Calu3 (cell line): ENCODE data around the gene NLGN1. TPM values are rescaled to one million over a fixed set of nuclear protein-coding genes. Genes with fewer than 3 reads are reported as not detected.

Experiments used
- BruUV-seq: library from RNA; stranded (reverse); fragments of 400-500 nt; replicated peaks from 2 replicates; lab custom pipeline; 2021; lab: Mats Ljungman, UMichigan
- CTCF ChIA-PET: fragments of 300-600 bp; sonication (Branson Sonifier 250); formaldehyde crosslinking; loops from one replicate; lab custom pipeline; 2022; ENCODE audit warnings: antibody characterized with exemption; lab: Charles Lee
- DNase-seq: peaks from one replicate; pipeline ENCODE4 v3.0.0; 2022
- H3K27ac Mint-ChIP-seq: one replicate; pipeline ENCODE4 v1.8.0; 2022; ENCODE audit warnings: mixed read lengths; ENCODE audit not compliant: unreplicated experiment
- H3K27me3 Mint-ChIP-seq: one replicate; pipeline ENCODE4 v1.8.0; 2022; ENCODE audit warnings: mixed read lengths; ENCODE audit not compliant: unreplicated experiment
- H3K36me3 Mint-ChIP-seq: one replicate; pipeline ENCODE4 v1.8.0; 2022; ENCODE audit warnings: mild to moderate bottlenecking, moderate library complexity, mixed read lengths; ENCODE audit not compliant: insufficient read depth, unreplicated experiment
- H3K4me1 Mint-ChIP-seq: one replicate; pipeline ENCODE4 v1.8.0; 2022; ENCODE audit warnings: mild to moderate bottlenecking, low read depth, mixed read lengths; ENCODE audit not compliant: unreplicated experiment
- H3K4me3 Mint-ChIP-seq: one replicate; pipeline ENCODE4 v1.8.0; 2022; ENCODE audit warnings: mild to moderate bottlenecking, low read depth, moderate library complexity, mixed read lengths; ENCODE audit not compliant: unreplicated experiment
- H3K9me3 Mint-ChIP-seq: one replicate; pipeline ENCODE4 v1.8.0; 2022; ENCODE audit warnings: low read depth, mixed read lengths; ENCODE audit not compliant: unreplicated experiment
- intact Hi-C: fragments of 100-400 bp; cut with micrococcal nuclease; formaldehyde crosslinking; loops from one replicate; pipeline ENCODE4 v1.10.0; 2022; ENCODE audit not compliant: unreplicated experiment
- total RNA-seq: library from RNA; stranded (reverse); gene quantifications from 2 replicates; pipeline ENCODE4 v1.2.3, GENCODE V29; 2022
- TF ChIP-seq, protein P1 (sequence below): fragments of 200-600 bp; IDR thresholded peaks from one replicate; pipeline ENCODE4 v1.8.0; 2022; ENCODE audit warnings: antibody characterized with exemption; ENCODE audit not compliant: unreplicated experiment

Gene NLGN1
- total RNA-seq, 1 experiment from 2014 or later: 2.6 TPM

DNA sequence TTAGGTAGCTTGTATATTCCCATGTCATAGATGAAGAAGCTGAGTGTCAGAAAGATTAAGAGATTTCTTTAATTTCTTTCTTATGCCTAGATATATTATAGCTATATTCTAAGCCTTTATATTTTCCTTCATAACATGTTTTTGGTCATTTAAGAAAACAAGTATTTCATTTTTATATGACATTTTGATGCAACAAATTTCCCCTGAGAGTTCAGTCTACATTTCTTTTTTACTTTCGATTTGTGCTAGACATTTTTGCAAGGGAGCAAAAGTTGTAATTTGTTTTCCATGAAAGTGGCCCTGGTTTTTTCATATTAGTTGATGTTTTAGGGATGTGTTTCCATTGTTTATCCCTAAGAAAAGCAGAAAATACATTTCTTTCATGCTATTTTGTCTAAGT, 344.9 kb downstream of the NLGN1 start:
- DNase-seq: no peak

DNA sequence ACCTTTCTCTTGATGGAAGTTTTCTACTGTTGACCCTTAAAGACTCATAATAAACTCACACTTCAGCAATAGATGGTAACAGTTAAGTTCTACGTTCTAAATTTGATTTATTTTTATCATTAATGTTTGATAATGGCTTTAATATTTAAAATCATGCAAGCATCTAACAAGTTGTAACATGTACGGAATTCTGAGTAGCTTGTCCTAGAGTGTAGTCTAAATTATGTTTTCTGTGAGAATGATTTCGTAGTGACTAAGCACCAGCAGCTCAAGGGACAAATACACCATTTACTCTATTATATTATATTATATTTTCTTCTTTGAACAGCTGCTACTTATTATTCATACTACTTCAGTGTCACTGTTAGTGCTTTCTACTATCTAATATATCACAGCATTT, 345.6 kb downstream of the NLGN1 start:
- CTCF ChIA-PET: interaction anchor here (0.5 kb wide), 1 partner anchor 96 kb away, joined by 4 read pairs; no protein-coding TSS in a partner anchor
- Mint-ChIP-seq H3K27ac (no peak overlapping the region), H3K4me1 (peaks cover 21% of the 10 kb centered on the region), H3K36me3 (no peaks in the 10 kb centered on the region), H3K9me3 (no peaks in the 10 kb centered on the region), H3K27me3 (no peaks in the 10 kb centered on the region), H3K4me3 (no peak overlapping the region)
- no peak for DNase-seq
- BruUV-seq: no TSS peak
- TF ChIP-seq, protein P1, sequence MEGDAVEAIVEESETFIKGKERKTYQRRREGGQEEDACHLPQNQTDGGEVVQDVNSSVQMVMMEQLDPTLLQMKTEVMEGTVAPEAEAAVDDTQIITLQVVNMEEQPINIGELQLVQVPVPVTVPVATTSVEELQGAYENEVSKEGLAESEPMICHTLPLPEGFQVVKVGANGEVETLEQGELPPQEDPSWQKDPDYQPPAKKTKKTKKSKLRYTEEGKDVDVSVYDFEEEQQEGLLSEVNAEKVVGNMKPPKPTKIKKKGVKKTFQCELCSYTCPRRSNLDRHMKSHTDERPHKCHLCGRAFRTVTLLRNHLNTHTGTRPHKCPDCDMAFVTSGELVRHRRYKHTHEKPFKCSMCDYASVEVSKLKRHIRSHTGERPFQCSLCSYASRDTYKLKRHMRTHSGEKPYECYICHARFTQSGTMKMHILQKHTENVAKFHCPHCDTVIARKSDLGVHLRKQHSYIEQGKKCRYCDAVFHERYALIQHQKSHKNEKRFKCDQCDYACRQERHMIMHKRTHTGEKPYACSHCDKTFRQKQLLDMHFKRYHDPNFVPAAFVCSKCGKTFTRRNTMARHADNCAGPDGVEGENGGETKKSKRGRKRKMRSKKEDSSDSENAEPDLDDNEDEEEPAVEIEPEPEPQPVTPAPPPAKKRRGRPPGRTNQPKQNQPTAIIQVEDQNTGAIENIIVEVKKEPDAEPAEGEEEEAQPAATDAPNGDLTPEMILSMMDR: no peak
- intact Hi-C loops: no loop called here

More for the DNA sequence above, 344.9 kb downstream of the NLGN1 start:
- intact Hi-C loops: no loop called here
- Mint-ChIP-seq H3K27me3 (no peaks in the 10 kb centered on the region), H3K4me1 (peaks cover 21% of the 10 kb centered on the region), H3K36me3 (no peaks in the 10 kb centered on the region), H3K4me3 (no peak overlapping the region), H3K27ac (no peak overlapping the region), H3K9me3 (no peaks in the 10 kb centered on the region)
- CTCF ChIA-PET: no interaction called here
- BruUV-seq: no TSS peak
- TF ChIP-seq, protein P1: no peak

DNA sequence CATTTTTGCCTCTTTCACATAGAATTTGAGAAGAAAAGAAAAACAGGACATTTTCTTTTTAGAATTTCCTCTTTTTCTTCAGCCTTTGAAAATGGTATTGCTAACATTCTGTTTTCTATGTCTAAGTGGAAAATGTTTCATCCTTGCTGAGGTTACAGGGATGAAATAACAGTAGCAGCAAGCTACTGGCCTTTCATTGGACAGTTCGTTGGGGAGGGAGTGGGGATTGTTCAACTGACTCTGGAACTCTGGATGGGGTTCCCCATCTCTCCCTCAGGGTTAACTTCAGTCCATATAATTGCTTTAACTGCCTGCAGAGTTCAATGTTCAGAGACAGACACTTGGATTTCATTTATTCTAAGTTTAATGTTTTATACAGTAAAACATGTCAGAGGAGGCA, 346.0 kb downstream of the NLGN1 start:
- Mint-ChIP-seq H3K27me3 (no peaks in the 10 kb centered on the region), H3K27ac (no peak overlapping the region), H3K4me1 (peaks cover 21% of the 10 kb centered on the region), H3K4me3 (no peak overlapping the region), H3K36me3 (no peaks in the 10 kb centered on the region), H3K9me3 (no peaks in the 10 kb centered on the region)
- no TSS peak for BruUV-seq
- intact Hi-C loops: no loop called here
- TF ChIP-seq, protein P1: no peak
- CTCF ChIA-PET: interaction anchor here (0.5 kb wide), 1 partner anchor 96 kb away, joined by 4 read pairs; no protein-coding TSS in a partner anchor
- DNase-seq: no peak

DNA sequence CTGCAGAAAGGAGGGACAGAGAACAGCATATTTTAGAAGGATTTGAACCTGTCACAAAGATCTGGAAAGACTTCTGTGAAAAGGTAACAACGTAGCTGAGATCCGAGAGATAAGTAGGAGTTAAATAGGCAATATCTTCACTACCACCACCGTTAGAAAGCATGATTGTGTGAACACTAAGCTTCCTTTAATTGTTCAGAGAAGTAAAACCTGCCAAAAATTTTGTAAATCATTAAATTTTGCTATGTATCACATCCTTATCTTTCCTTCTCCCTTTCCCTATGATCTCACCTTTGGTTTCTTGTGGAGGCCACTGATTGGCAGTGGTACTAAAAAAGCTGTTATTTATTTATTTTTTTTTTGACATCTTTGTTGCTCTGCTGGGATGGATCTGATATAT, 346.9 kb downstream of the NLGN1 start:
- H3K9me3 Mint-ChIP-seq: no peaks in the 10 kb centered on the region
- H3K4me3 Mint-ChIP-seq: no peak overlapping the region

More for the DNA sequence above, 346.9 kb downstream of the NLGN1 start:
- Mint-ChIP-seq H3K27ac (no peak overlapping the region), H3K36me3 (no peaks in the 10 kb centered on the region), H3K4me1 (peaks cover 21% of the 10 kb centered on the region), H3K27me3 (no peaks in the 10 kb centered on the region)
- CTCF ChIA-PET: no interaction called here
- TF ChIP-seq, protein P1: no peak
- no TSS peak for BruUV-seq
- DNase-seq: no peak
- intact Hi-C loops: no loop called here
